H1 (cell line): ENCODE measurements around the gene PXDC1. TPM values are rescaled to one million over a fixed set of nuclear protein-coding genes. Genes with fewer than 3 reads are reported as not detected.
A peak's percentile ranks its signal among the peaks of the same experiment; 100 is the strongest.

Experiments used
- CTCF ChIA-PET: fragments of 300-600 bp; sonication (Branson Sonifier 250); formaldehyde crosslinking; loops from one replicate; lab custom pipeline; 2021; ENCODE audit not compliant: partially characterized antibody; lab: Charles Lee
- POLR2A ChIA-PET: fragments of 300-600 bp; sonication (Branson Sonifier 250); formaldehyde crosslinking; loops from one replicate; lab custom pipeline; 2021; ENCODE audit warnings: inconsistent platforms; ENCODE audit not compliant: partially characterized antibody; lab: Charles Lee
- DNase-seq, 2 experiments: peaks; one replicate each; pipeline versions ENCODE4 v3.0.0 to v3.0.0-alpha.2; 2010 to 2022; ENCODE audit warnings: low spot score in 2 of 2, low read depth in 1 of 2, mixed read lengths in 1 of 2
- FAIRE-seq: peaks from 2 replicates; lab custom pipeline; 2011; peaks lifted over from hg19 to GRCh38; lab: Jason Lieb, UNC
- H2AFZ ChIP-seq: 2 replicates; pipeline ENCODE4 v1.8.1; 2012; ENCODE audit warnings: low read length, inconsistent platforms
- H2AK5ac ChIP-seq: 2 replicates; pipeline ENCODE4 v1.6.1; 2013; ENCODE audit warnings: low read depth, low read length
- H2BK120ac ChIP-seq: replicated peaks from 2 replicates; pipeline ENCODE3; 2013; ENCODE audit warnings: low read depth, low read length, inconsistent platforms
- H2BK12ac ChIP-seq: 2 replicates; pipeline ENCODE4 v1.6.1; 2013; ENCODE audit warnings: low read depth, low read length
- H2BK15ac ChIP-seq: 2 replicates; pipeline ENCODE4 v1.6.1; 2013; ENCODE audit warnings: low read length
- H2BK20ac ChIP-seq: 2 replicates; pipeline ENCODE4 v1.6.1; 2013; ENCODE audit warnings: low read length
- H2BK5ac ChIP-seq: 2 replicates; pipeline ENCODE4 v1.6.1; 2013; ENCODE audit warnings: low read depth, low read length
- H3K14ac ChIP-seq: 2 replicates; pipeline ENCODE4 v1.6.1; 2013; ENCODE audit warnings: inconsistent platforms; ENCODE audit not compliant: insufficient read length
- H3K18ac ChIP-seq: 2 replicates; pipeline ENCODE4 v1.6.1; 2013; ENCODE audit warnings: low read length; ENCODE audit errors: extremely low read depth
- H3K23ac ChIP-seq: 2 replicates; pipeline ENCODE4 v1.6.1; 2013; ENCODE audit warnings: inconsistent platforms; ENCODE audit not compliant: insufficient read length
- H3K23me2 ChIP-seq: 2 replicates; pipeline ENCODE4 v1.6.1; 2013; ENCODE audit warnings: low read depth, low read length
- H3K27ac ChIP-seq: 2 replicates; pipeline ENCODE4 v1.6.1; 2011; ENCODE audit warnings: low read depth, low read length, inconsistent platforms
- H3K27me3 ChIP-seq, 4 experiments: replicated peaks in 1 of 4; 1 replicate in 1 of 4; 2 replicates in 3 of 4; pipeline versions ENCODE4 v1.6.1 to v1.8.1; 2011 to 2013; ENCODE audit warnings: low read length in 3 of 4, mild to moderate bottlenecking in 3 of 4, inconsistent platforms in 2 of 4, mixed read lengths in 2 of 4, moderate library complexity in 1 of 4; ENCODE audit not compliant: control insufficient read depth in 3 of 4, insufficient read depth in 3 of 4; ENCODE audit errors: extremely low read depth in 1 of 4
- H3K36me3 ChIP-seq, 4 experiments: 2 replicates each; pipeline versions ENCODE4 v1.6.1 to v1.8.1; 2011 to 2013; ENCODE audit warnings: mild to moderate bottlenecking in 4 of 4, low read length in 3 of 4, moderate library complexity in 2 of 4, control low read depth in 1 of 4, inconsistent platforms in 1 of 4; ENCODE audit not compliant: insufficient read depth in 4 of 4, control insufficient read depth in 2 of 4
- H3K4ac ChIP-seq: replicated peaks from 2 replicates; pipeline ENCODE3; 2013; ENCODE audit warnings: low read length, low read depth, mixed read lengths, inconsistent platforms; ENCODE audit not compliant: insufficient read length
- H3K4me1 ChIP-seq, 4 experiments: replicated peaks in 1 of 4; 1 replicate in 1 of 4; 2 replicates in 3 of 4; pipeline versions ENCODE4 v1.6.1 to v1.8.1; 2011 to 2013; ENCODE audit warnings: low read length in 3 of 4, inconsistent platforms in 2 of 4, mixed read lengths in 1 of 4; ENCODE audit not compliant: insufficient read depth in 4 of 4, control insufficient read depth in 3 of 4
- H3K4me2 ChIP-seq, 2 experiments: 2 replicates each; pipeline versions ENCODE4 v1.6.1 to v1.8.1; 2011 to 2013; ENCODE audit warnings: low read depth in 2 of 2, low read length in 2 of 2, control low read depth in 1 of 2, inconsistent platforms in 1 of 2, mild to moderate bottlenecking in 1 of 2; ENCODE audit not compliant: insufficient read depth in 1 of 2
- H3K4me3 ChIP-seq, 4 experiments: fragments of 200-600, 300-600 bp in 1 of 4; sonication (generic), shearing (Covaris generic), sonication (Bioruptor Twin) in 1 of 4; 2 replicates each; pipeline versions ENCODE4 v1.5.1 to v1.8.1; 2011 to 2016; ENCODE audit warnings: low read length in 4 of 4, low read depth in 3 of 4, control low read depth in 2 of 4, inconsistent platforms in 2 of 4, mild to moderate bottlenecking in 2 of 4, mixed read lengths in 1 of 4, moderate library complexity in 1 of 4; ENCODE audit not compliant: insufficient read depth in 2 of 4; ENCODE audit errors: extremely low read depth in 1 of 4
- H3K56ac ChIP-seq: replicated peaks from 2 replicates; pipeline ENCODE3; 2013; ENCODE audit warnings: low read depth, mild to moderate bottlenecking, mixed read lengths, low read length, inconsistent platforms; ENCODE audit not compliant: insufficient read length
- H3K79me1 ChIP-seq: 2 replicates; pipeline ENCODE4 v1.6.1; 2013; ENCODE audit warnings: low read depth, low read length, control low read depth
- H3K79me2 ChIP-seq, 2 experiments: 2 replicates each; pipeline versions ENCODE4 v1.6.1 to v1.8.1; 2012 to 2013; ENCODE audit warnings: low read length in 2 of 2, mild to moderate bottlenecking in 2 of 2, inconsistent platforms in 1 of 2; ENCODE audit not compliant: insufficient read depth in 2 of 2, control insufficient read depth in 1 of 2
- H3K9ac ChIP-seq, 4 experiments: replicated peaks in 1 of 4; 1 replicate in 1 of 4; 2 replicates in 3 of 4; pipeline versions ENCODE4 v1.6.1 to v1.8.1; 2011 to 2013; ENCODE audit warnings: low read depth in 3 of 4, low read length in 3 of 4, control low read depth in 2 of 4, mild to moderate bottlenecking in 2 of 4, moderate library complexity in 2 of 4, inconsistent platforms in 1 of 4; ENCODE audit errors: extremely low read depth in 1 of 4
- H3K9me3 ChIP-seq, 2 experiments: 2 replicates each; pipeline versions ENCODE4 v1.6.1 to v1.8.1; 2012 to 2013; ENCODE audit warnings: mild to moderate bottlenecking in 2 of 2, moderate library complexity in 2 of 2, control low read depth in 1 of 2, inconsistent platforms in 1 of 2, low read depth in 1 of 2, low read length in 1 of 2, mixed read lengths in 1 of 2; ENCODE audit not compliant: insufficient read depth in 2 of 2
- H4K20me1 ChIP-seq, 2 experiments: replicated peaks in 1 of 2; 2 replicates each; pipeline versions ENCODE3 to v1.8.1; 2011 to 2013; ENCODE audit warnings: inconsistent platforms in 2 of 2, low read length in 2 of 2, mild to moderate bottlenecking in 1 of 2; ENCODE audit not compliant: insufficient read depth in 2 of 2, control insufficient read depth in 1 of 2
- H4K5ac ChIP-seq: 2 replicates; pipeline ENCODE4 v1.6.1; 2013; ENCODE audit warnings: low read length, low read depth, mixed read lengths, inconsistent platforms; ENCODE audit not compliant: insufficient read length
- H4K8ac ChIP-seq: 2 replicates; pipeline ENCODE4 v1.8.0; 2013; ENCODE audit warnings: mild to moderate bottlenecking, moderate library complexity, low read length, inconsistent platforms; ENCODE audit not compliant: insufficient read depth; ENCODE audit errors: extremely low read depth
- H4K91ac ChIP-seq: replicated peaks from 2 replicates; pipeline ENCODE3; 2013; ENCODE audit warnings: low read length, mixed read lengths, inconsistent platforms; ENCODE audit not compliant: insufficient read length
- BCL11A ChIP-seq, 2 experiments: IDR thresholded peaks; one replicate each; pipeline ENCODE4 v1.6.1; 2011; ENCODE audit warnings: low read depth in 2 of 2, low read length in 2 of 2, mild to moderate bottlenecking in 2 of 2
- BRCA1 ChIP-seq: IDR thresholded peaks from 2 replicates; pipeline ENCODE4 v1.6.1; 2012; ENCODE audit warnings: low read depth, low read length, improper control_type of control experiment
- CBX5 ChIP-seq: fragments of 300-800, 300-1000 bp; sonication (generic); IDR thresholded peaks from 2 replicates; pipeline ENCODE4 v1.7.1; 2016; ENCODE audit warnings: antibody characterized with exemption, low read length, low read depth
- CHD2 ChIP-seq: IDR thresholded peaks from 2 replicates; pipeline ENCODE4 v1.6.1; 2012; ENCODE audit warnings: low read length, improper control_type of control experiment
- GTF2F1 ChIP-seq: IDR thresholded peaks from 2 replicates; pipeline ENCODE4 v1.6.1; 2012; ENCODE audit warnings: low read depth, low read length, improper control_type of control experiment, borderline replicate concordance
- JUND ChIP-seq: IDR thresholded peaks from 2 replicates; pipeline ENCODE4 v1.6.1; 2011; ENCODE audit warnings: mild to moderate bottlenecking, improper control_type of control experiment, low read length
- KDM4A ChIP-seq: IDR thresholded peaks from one replicate; pipeline ENCODE4 v1.7.1; 2012; ENCODE audit warnings: low read depth, mild to moderate bottlenecking, moderate library complexity, low read length, inconsistent platforms; ENCODE audit not compliant: severe bottlenecking
- MAFK ChIP-seq: IDR thresholded peaks from 2 replicates; pipeline ENCODE4 v1.6.1; 2012; ENCODE audit warnings: low read depth, mild to moderate bottlenecking, improper control_type of control experiment, low read length
- POLR2A ChIP-seq, 2 experiments: IDR thresholded peaks; 1 replicate in 1 of 2; 2 replicates in 1 of 2; pipeline ENCODE4 v1.6.1; 2011; ENCODE audit warnings: low read depth in 2 of 2, low read length in 2 of 2, mild to moderate bottlenecking in 2 of 2; ENCODE audit errors: control extremely low read depth in 1 of 2
- SAP30 ChIP-seq: fragments of 300-600 bp; sonication (generic); IDR thresholded peaks from 2 replicates; pipeline ENCODE4 v1.7.1; 2012; ENCODE audit warnings: low read length, moderate library complexity, mild to moderate bottlenecking, inconsistent platforms; ENCODE audit not compliant: insufficient read depth, insufficient replicate concordance
- WGBS, 2 experiments: shearing (Covaris generic) in 1 of 2; methylation state at CpG; one replicate each; pipeline versions ENCODE4 v1.1.6 to v1.1.7; 2013 to 2015; ENCODE audit warnings: low lambda C conversion rate in 2 of 2, mixed read lengths in 2 of 2, inconsistent platforms in 1 of 2, low coverage in 1 of 2, missing lambda C conversion rate in 1 of 2; ENCODE audit not compliant: insufficient replicate concordance in 2 of 2, insufficient coverage in 1 of 2, insufficient read length in 1 of 2; ENCODE audit errors: extremely low coverage in 1 of 2, missing lambda C conversion rate in 1 of 2; 5-methylcytosine and 5-hydroxymethylcytosine counted together
- polyA plus RNA-seq, 7 experiments: library from polyadenylated mRNA; depleted of rRNA in 3 of 7; stranded (reverse) in 5 of 7; unstranded in 2 of 7; fragments of >200 nt in 5 of 7; fragments of 200-250 nt in 2 of 7; gene quantifications; 1 replicate in 5 of 7; 2 replicates in 1 of 7; 4 replicates in 1 of 7; pipeline versions ENCODE4 v1.2.1 to v1.2.3, GENCODE V29; 2011 to 2013; ENCODE audit warnings: missing spikeins in 2 of 7, mixed read lengths in 2 of 7
- total RNA-seq: library from RNA; stranded (reverse); fragmentation: NEBNext Ultra II Directional; extraction: Animal tissue kit (Norgen Biotek cat#: 25700); gene quantifications from 2 replicates; pipeline ENCODE4 v1.2.1, GENCODE V29; 2021
- TF ChIP-seq, protein P1 (sequence below): IDR thresholded peaks from 2 replicates; pipeline ENCODE4 v1.6.1; 2011; ENCODE audit warnings: low read length, improper control_type of control experiment
- TF ChIP-seq, protein P2 (sequence below): IDR thresholded peaks from 2 replicates; pipeline ENCODE4 v1.6.1; 2012; ENCODE audit warnings: inconsistent platforms

The PXDC1 gene
- total and polyA plus RNA-seq, 2 of the 8 experiments (the other 6 are each of a cell fraction or from before 2014, with no cell fraction given) = 1.7 to 2.0 TPM

DNA sequence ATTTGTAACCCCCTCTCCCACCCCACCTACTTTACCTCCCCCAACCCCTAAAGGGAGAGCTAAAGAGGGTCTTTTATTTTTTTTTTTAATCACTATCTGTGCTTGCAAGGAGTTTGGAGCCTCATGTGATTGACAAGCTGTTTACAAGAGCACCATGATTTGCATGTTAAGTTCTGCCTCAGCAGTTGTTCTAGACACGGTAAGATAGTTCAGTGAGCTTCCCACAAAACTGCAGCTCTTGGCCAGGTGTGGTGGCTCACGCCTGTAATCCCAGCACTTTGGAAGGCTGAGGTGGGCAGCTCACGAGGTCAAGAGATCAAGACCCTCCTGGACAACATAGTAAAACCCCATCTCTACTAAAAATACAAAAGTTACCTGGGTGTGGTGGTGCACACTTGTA, 5.0 kb upstream of the PXDC1 start:
- Histone ChIP-seq H4K91ac (peak overlapping the region; percentile 65), H3K9ac (no peak overlapping the region), H3K18ac (peak overlapping the region; percentile 62; the same call in 1 of the 2 replicates), H3K23ac (no peak overlapping the region), H3K27me3 (peaks cover 4 to 27% (median 22%) of the 10 kb centered on the region in 4 experiments), H3K4me1 (peaks cover 3 to 16% (median 7%) of the 10 kb centered on the region in 4 experiments), H3K79me2 (no peaks in the 10 kb centered on the region), H3K14ac (no peak overlapping the region), H2AFZ (no peak overlapping the region), H3K4ac (no peak overlapping the region), H2BK15ac (no peak overlapping the region), H3K9me3 (no peaks in the 10 kb centered on the region), H3K23me2 (peaks cover 8% of the 10 kb centered on the region), H3K36me3 (no peaks in the 10 kb centered on the region), H2BK120ac (no peak overlapping the region), H4K20me1 (no peaks in the 10 kb centered on the region), H4K5ac (no peak overlapping the region), H3K4me3 (peak overlapping the region in 1 of 4 experiments; percentile 47; a peak in 2 of 8 replicates), H4K8ac (no peak overlapping the region), H3K27ac (no peak overlapping the region), H2BK12ac (0 out of 2 replicates have a peak overlapping the region, but pooled peaks have one; percentile 60), H2BK5ac (no peak overlapping the region), H3K56ac (no peak overlapping the region), H2AK5ac (0 out of 2 replicates have a peak overlapping the region, but pooled peaks have one; percentile 75), H2BK20ac (no peak overlapping the region), H3K4me2 (peak overlapping the region; percentile 53 to 61; a peak in 3 of 4 replicates), H3K79me1 (no peaks in the 10 kb centered on the region)
- TF ChIP-seq GTF2F1 (no peak), BCL11A (IDR thresholded peaks at IDR 0.05; ENCODE audit: low read depth in 2 of 2, low read length in 2 of 2) (no peak), BRCA1 (no peak), JUND (no peak), CBX5 (no peak), KDM4A (no peak), CHD2 (no peak), POLR2A (IDR thresholded peaks at IDR 0.05; ENCODE audit: control extremely low read depth in 1 of 2, low read depth in 2 of 2, low read length in 2 of 2) (no peak), SAP30 (no peak), MAFK (no peak)
- TF ChIP-seq, protein P1, sequence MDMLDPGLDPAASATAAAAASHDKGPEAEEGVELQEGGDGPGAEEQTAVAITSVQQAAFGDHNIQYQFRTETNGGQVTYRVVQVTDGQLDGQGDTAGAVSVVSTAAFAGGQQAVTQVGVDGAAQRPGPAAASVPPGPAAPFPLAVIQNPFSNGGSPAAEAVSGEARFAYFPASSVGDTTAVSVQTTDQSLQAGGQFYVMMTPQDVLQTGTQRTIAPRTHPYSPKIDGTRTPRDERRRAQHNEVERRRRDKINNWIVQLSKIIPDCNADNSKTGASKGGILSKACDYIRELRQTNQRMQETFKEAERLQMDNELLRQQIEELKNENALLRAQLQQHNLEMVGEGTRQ = no peak
- TF ChIP-seq, protein P2, sequence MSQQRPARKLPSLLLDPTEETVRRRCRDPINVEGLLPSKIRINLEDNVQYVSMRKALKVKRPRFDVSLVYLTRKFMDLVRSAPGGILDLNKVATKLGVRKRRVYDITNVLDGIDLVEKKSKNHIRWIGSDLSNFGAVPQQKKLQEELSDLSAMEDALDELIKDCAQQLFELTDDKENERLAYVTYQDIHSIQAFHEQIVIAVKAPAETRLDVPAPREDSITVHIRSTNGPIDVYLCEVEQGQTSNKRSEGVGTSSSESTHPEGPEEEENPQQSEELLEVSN = no peak
- 47% methylated on average over 3 of the region's 3 CpGs; no CpG with 5 or more reads in 1 of the 2 experiments for WGBS, 2 experiments
- DNase-seq (no peak), FAIRE-seq (no peak)
- CTCF ChIA-PET = interaction anchor here (0.8 to 4.1 kb wide), 12 partner anchors 11 to 222 kb away, joined by 4 to 17 read pairs (median 6); no protein-coding TSS in a partner anchor
- POLR2A ChIA-PET = interaction anchor here (1.0 kb wide), 1 partner anchor 25 kb away, joined by 3 read pairs; no protein-coding TSS in a partner anchor
